HepG2 (cell line): Measurements from ENCODE around the gene LCORL. TPM values are rescaled to one million over a fixed set of nuclear protein-coding genes. Genes with fewer than 3 reads are reported as not detected.

Source experiments
- ARID5B ChIP-seq: IDR thresholded peaks from 2 replicates; pipeline ENCODE4 v1.4.0; 2020; ENCODE audit warnings: mild to moderate bottlenecking, missing genetic modification reagents
- ATF2 ChIP-seq: sonication (generic); formaldehyde crosslinking; IDR thresholded peaks from 2 replicates; pipeline ENCODE4 v1.4.0; 2020; ENCODE audit warnings: missing genetic modification reagents
- EEA1 ChIP-seq: sonication (generic); formaldehyde crosslinking; IDR thresholded peaks from 2 replicates; pipeline ENCODE4 v1.5.1; 2020; ENCODE audit warnings: mild to moderate bottlenecking, missing genetic modification reagents, borderline replicate concordance
- HOXA9 ChIP-seq: sonication (generic); formaldehyde crosslinking; IDR thresholded peaks from 2 replicates; pipeline ENCODE4 v1.8.1; 2022; ENCODE audit warnings: missing genetic modification reagents, mild to moderate bottlenecking, moderate library complexity, borderline replicate concordance
- LCORL ChIP-seq, 2 experiments: fragments of 450-650 bp in 1 of 2; sonication (generic) in 1 of 2; formaldehyde crosslinking in 1 of 2; IDR thresholded peaks; 2 replicates each; pipeline versions ENCODE4 v1.5.0 to v1.6.1; 2017 to 2020; ENCODE audit warnings: antibody characterized with exemption in 1 of 2, missing genetic modification reagents in 1 of 2
- MZF1 ChIP-seq: sonication (generic); formaldehyde crosslinking; IDR thresholded peaks from 2 replicates; pipeline ENCODE4 v1.8.1; 2023; ENCODE audit warnings: mild to moderate bottlenecking, missing genetic modification reagents, borderline replicate concordance
- NKX3-1 ChIP-seq: sonication (generic); formaldehyde crosslinking; IDR thresholded peaks from 2 replicates; pipeline ENCODE4 v1.5.0; 2020; ENCODE audit warnings: missing genetic modification reagents
- POLR2A ChIP-seq, 2 experiments: IDR thresholded peaks; 2 replicates each; pipeline ENCODE4 v1.6.1; 2011; ENCODE audit warnings: low read depth in 2 of 2, low read length in 2 of 2, mild to moderate bottlenecking in 1 of 2, moderate library complexity in 1 of 2; ENCODE audit not compliant: insufficient read depth in 1 of 2
- RBAK ChIP-seq: sonication (generic); formaldehyde crosslinking; IDR thresholded peaks from 2 replicates; pipeline ENCODE4 v1.5.1; 2020; ENCODE audit warnings: mild to moderate bottlenecking, missing genetic modification reagents
- SNRNP70 ChIP-seq: fragments of 200-400 bp; formaldehyde crosslinking; IDR thresholded peaks from 2 replicates; pipeline ENCODE4 v1.6.1; 2017; ENCODE audit warnings: mild to moderate bottlenecking, low read depth, low read length, moderate library complexity
- TARDBP ChIP-seq: sonication (generic); formaldehyde crosslinking; IDR thresholded peaks from 2 replicates; pipeline ENCODE4 v1.8.0; 2022; ENCODE audit warnings: mild to moderate bottlenecking, missing genetic modification reagents
- TRIM22 ChIP-seq: fragments of 450-650 bp; IDR thresholded peaks from 2 replicates; pipeline ENCODE4 v1.6.1; 2017
- ZBTB49 ChIP-seq: sonication (generic); formaldehyde crosslinking; IDR thresholded peaks from 2 replicates; pipeline ENCODE4 v1.4.0; 2020; ENCODE audit warnings: missing genetic modification reagents, borderline replicate concordance
- ZFP90 ChIP-seq: sonication (generic); formaldehyde crosslinking; IDR thresholded peaks from 2 replicates; pipeline ENCODE4 v1.8.0; 2022; ENCODE audit warnings: missing genetic modification reagents, mild to moderate bottlenecking, inconsistent platforms, borderline replicate concordance
- ZNF639 ChIP-seq: conservative IDR thresholded peaks from 2 replicates; pipeline ENCODE4 v1.6.1; 2018; ENCODE audit warnings: missing genetic modification reagents
- ZNF740 ChIP-seq: sonication (generic); formaldehyde crosslinking; IDR thresholded peaks from 2 replicates; pipeline ENCODE4 v1.4.0; 2020; ENCODE audit warnings: missing genetic modification reagents
- ZSCAN31 ChIP-seq: sonication (generic); formaldehyde crosslinking; IDR thresholded peaks from 2 replicates; pipeline ENCODE4 v1.5.0; 2020; ENCODE audit warnings: low read depth, mild to moderate bottlenecking, missing genetic modification reagents
- polyA plus RNA-seq, 8 experiments: library from polyadenylated mRNA; depleted of rRNA in 3 of 8; stranded (reverse) in 7 of 8; unstranded in 1 of 8; fragments of >200 nt; fragmentation: Illumina TruSeq in 4 of 8; extraction: Trizol in 4 of 8; gene quantifications; 2 replicates each; pipeline versions ENCODE4 v1.2.1 to v1.2.3, GENCODE V29; 2011 to 2016; ENCODE audit warnings: low read depth in 4 of 8, missing spikeins in 1 of 8, mixed read lengths in 1 of 8; ENCODE audit not compliant: insufficient read depth in 1 of 8
- total RNA-seq, 5 experiments: library from RNA; depleted of rRNA; stranded (reverse); fragments of >200 nt; fragmentation: Illumina TruSeq; extraction: Trizol; gene quantifications; 2 replicates each; pipeline ENCODE4 v1.2.3, GENCODE V29; 2016; ENCODE audit warnings: low read depth in 1 of 5

LCORL gene
- total and polyA plus RNA-seq, 2 of the 13 experiments (the other 11 are each of a cell fraction or from before 2014, with no cell fraction given): 5.3 to 14.5 TPM

GRCh38 chr4:18020671-18021469 lies 685 bp downstream of the LCORL start (continued):
- TF ChIP-seq LCORL (IDR thresholded peaks at IDR 0.05) (no peak), LCORL (CRISPR knock-in tag; IDR thresholded peaks at IDR 0.05) (peak; percentile 69), ZNF740 (0 out of 2 replicates have a peak, but pooled peaks have one; percentile 30), SNRNP70 (no peak), EEA1 (no peak), MZF1 (no peak), ZFP90 (no peak), ZSCAN31 (CRISPR knock-in tag) (0 out of 2 replicates have a peak, but pooled peaks have one; percentile 3), TARDBP (CRISPR knock-in tag) (no peak), TRIM22 (no peak), ZBTB49 (CRISPR knock-in tag) (no peak), HOXA9 (CRISPR knock-in tag) (no peak), ATF2 (CRISPR knock-in tag) (no peak), RBAK (CRISPR knock-in tag) (no peak), POLR2A (IDR thresholded peaks at IDR 0.05; ENCODE audit: insufficient read depth in 1 of 2, low read depth in 2 of 2, low read length in 2 of 2) (peak in 1 of 2 experiments; percentile 1; a peak in 1 of 4 replicates), ARID5B (CRISPR knock-in tag) (no peak), NKX3-1 (no peak), ZNF639 (no peak)
